Nephron (organoid): ENCODE data around the gene ARG1.
"Not testable (repeated sequence)": the region's sequence is repeated elsewhere in the genome, so short reads cannot be mapped to it uniquely, and the experiment has no call there.

ENCODE experiments used
- H3K27ac Mint-ChIP-seq, 3 experiments: 2 replicates each; pipeline ENCODE4 v1.8.0; 2020; ENCODE audit warnings: mixed read lengths in 3 of 3, mild to moderate bottlenecking in 2 of 3, moderate library complexity in 1 of 3
- H3K27me3 Mint-ChIP-seq: 2 replicates; pipeline ENCODE4 v1.8.0; 2021; ENCODE audit warnings: low read depth, mild to moderate bottlenecking, moderate library complexity, mixed read lengths
- H3K36me3 Mint-ChIP-seq: 2 replicates; pipeline ENCODE4 v1.8.0; 2020; ENCODE audit warnings: low read depth, mixed read lengths
- H3K4me1 Mint-ChIP-seq: 2 replicates; pipeline ENCODE4 v1.8.0; 2020; ENCODE audit warnings: mixed read lengths
- H3K4me3 Mint-ChIP-seq, 3 experiments: 2 replicates each; pipeline ENCODE4 v1.8.0; 2020; ENCODE audit warnings: mild to moderate bottlenecking in 3 of 3, mixed read lengths in 3 of 3, moderate library complexity in 2 of 3
- H3K9me3 Mint-ChIP-seq: 2 replicates; pipeline ENCODE4 v1.8.0; 2020; ENCODE audit warnings: mixed read lengths
- TF ChIP-seq, protein P1 (sequence below), 3 experiments: fragments of 200-600 bp; sonication (generic); IDR thresholded peaks; one replicate each; pipeline ENCODE4 v1.5.0; 2021; ENCODE audit warnings: antibody characterized with exemption in 3 of 3; ENCODE audit not compliant: unreplicated experiment in 3 of 3

ARG1 gene

DNA sequence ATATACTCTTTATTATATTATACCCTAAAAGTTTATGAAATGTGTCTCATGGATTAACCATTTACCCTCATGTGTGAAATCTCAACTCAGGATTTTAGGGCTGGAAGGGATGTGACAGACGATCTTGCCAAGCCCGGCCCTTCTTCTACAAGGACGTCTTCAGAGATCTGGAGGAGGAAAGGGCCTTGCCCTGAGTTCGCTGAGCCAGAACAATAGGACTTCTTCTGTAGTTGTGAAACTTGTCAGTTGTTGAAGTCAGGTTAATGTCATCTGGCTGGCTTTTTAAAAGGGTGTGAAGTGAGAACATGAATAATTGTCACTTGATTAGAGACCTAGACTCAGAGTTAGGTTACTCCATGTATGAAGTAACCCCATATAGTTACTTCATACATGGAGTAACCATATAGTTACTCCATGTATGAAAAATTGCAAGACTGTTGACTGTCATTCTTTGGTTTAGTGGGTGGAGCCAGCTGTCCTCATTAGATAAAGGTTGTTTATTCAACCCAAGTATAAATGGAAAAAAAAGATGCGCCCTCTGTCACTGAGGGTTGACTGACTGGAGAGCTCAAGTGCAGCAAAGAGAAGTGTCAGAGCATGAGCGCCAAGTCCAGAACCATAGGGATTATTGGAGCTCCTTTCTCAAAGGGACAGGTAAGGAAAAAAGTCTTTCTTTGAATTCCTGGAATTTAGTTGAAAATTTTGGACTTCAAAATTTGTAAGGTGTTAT is at the start of gene ARG1:
ARG1 (plus strand) TSS at position 541 of the 730 bp plus-strand sequence; CDS start at position 598, 57 bp downstream.
- H3K4me3 Mint-ChIP-seq = no peak within 1 kb of the TSS

DNA sequence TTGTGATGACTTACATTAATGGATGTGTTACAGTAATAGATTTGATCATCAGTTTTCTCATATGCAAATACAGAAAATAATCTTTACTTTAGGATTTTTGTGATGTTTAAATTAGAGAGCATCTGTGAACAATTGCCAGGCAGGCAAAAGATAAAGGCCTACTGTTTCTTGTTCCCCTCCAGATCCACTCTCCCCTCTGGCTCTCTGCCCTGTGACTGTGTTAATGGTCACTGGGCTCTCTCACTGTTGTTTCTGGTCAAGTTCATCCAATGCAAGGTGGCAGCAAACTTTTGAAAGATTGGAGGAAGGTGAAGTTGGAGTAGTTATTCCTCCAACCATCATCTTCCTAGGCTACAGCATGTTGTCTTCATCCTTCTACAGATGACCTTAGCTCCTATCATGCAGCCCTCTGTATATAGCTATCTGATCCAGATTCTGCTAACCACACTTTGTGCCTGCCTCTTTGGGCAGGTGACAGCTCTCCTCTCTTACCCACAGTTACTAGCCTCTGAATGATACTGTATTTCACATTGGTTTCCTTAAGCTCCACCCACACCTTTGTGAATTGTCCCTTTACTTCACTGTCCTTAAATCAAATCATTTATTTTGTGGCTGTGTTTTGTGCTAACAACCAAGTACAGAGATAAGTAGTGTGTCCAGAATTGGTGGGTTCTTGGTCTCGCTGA is 48.9 kb upstream of the ARG1 start:
- TF ChIP-seq, protein P1, sequence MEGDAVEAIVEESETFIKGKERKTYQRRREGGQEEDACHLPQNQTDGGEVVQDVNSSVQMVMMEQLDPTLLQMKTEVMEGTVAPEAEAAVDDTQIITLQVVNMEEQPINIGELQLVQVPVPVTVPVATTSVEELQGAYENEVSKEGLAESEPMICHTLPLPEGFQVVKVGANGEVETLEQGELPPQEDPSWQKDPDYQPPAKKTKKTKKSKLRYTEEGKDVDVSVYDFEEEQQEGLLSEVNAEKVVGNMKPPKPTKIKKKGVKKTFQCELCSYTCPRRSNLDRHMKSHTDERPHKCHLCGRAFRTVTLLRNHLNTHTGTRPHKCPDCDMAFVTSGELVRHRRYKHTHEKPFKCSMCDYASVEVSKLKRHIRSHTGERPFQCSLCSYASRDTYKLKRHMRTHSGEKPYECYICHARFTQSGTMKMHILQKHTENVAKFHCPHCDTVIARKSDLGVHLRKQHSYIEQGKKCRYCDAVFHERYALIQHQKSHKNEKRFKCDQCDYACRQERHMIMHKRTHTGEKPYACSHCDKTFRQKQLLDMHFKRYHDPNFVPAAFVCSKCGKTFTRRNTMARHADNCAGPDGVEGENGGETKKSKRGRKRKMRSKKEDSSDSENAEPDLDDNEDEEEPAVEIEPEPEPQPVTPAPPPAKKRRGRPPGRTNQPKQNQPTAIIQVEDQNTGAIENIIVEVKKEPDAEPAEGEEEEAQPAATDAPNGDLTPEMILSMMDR (IDR thresholded peaks at IDR 0.05; ENCODE audit: unreplicated experiment in 3 of 3) = no peak
- Mint-ChIP-seq H3K27ac (no peak overlapping the region), H3K36me3 (no peaks in the 10 kb centered on the region), H3K4me3 (no peak overlapping the region), H3K4me1 (no peaks in the 10 kb centered on the region), H3K27me3 (no peaks in the 10 kb centered on the region), H3K9me3 (peaks cover 10% of the 10 kb centered on the region)

More for the DNA sequence above, at the start of gene ARG1:
- H3K9me3 Mint-ChIP-seq = no peaks in the 10 kb centered on the region
- H3K4me1 Mint-ChIP-seq = no peaks in the 10 kb centered on the region
- peaks cover 26% of the 10 kb centered on the region for H3K36me3 Mint-ChIP-seq
- no peaks in the 10 kb centered on the region for H3K27me3 Mint-ChIP-seq
- H3K27ac Mint-ChIP-seq = peak within 1 kb of the TSS; percentile 2 to 17 (median 10)
- TF ChIP-seq, protein P1 (IDR thresholded peaks at IDR 0.05; ENCODE audit: unreplicated experiment in 3 of 3) = no peak

DNA sequence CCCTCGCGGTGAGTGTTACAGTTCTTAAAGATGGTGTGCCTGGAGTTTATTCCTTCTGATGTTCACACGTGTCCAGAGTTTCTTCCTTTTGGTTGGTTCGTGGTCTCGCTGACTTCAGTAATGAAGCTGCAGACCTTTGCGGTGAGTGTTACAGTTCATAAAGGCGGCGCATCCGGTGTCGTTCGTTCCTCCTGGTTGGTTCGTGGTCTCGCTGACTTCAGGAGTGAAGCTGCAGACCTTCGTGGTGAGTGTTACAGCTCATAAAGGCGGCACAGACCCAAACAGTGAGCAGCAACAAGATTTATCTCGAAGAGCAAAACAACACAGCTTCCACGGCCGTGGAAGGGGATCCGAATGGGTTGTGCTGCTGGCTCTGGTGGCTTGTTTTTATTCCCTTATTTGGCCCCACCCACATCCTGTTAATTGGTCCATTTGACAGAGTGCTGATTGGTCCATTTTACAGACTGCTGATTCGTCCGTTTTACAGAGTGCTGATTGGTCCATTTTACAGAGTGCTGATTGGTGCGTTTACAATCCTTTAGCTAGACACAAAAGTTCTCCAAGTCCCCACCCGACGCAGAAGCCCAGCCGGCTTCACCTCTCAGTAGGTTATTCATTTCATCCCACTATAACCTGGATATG is 48.2 kb upstream of the ARG1 start:
- H3K27ac Mint-ChIP-seq = no peak overlapping the region
- no peak overlapping the region for H3K4me3 Mint-ChIP-seq
- TF ChIP-seq, protein P1 (IDR thresholded peaks at IDR 0.05; ENCODE audit: unreplicated experiment in 3 of 3) = no peak
- peaks cover 9% of the 10 kb centered on the region for H3K9me3 Mint-ChIP-seq
- H3K27me3 Mint-ChIP-seq = no peaks in the 10 kb centered on the region
- no peaks in the 10 kb centered on the region for H3K36me3 Mint-ChIP-seq
- no peaks in the 10 kb centered on the region for H3K4me1 Mint-ChIP-seq

DNA sequence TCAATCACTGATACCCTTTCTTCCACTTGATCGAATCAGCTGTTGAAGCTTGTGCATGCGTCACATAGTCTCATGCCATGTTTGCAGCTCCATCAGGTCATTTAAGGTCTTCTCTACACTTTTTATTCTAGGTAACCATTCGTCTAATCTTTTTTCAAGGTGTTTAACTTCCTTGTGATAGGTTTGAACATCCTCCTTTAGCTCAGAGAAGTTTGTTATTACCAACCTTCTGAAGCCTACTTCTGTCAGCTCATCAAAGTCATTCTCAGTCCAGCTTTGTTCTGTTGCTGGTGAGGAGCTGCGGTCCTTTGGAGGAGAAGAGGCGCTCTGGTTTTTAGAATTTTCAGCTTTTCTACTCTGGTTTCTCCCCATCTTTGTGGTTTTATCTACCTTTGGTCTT is 42.1 kb upstream of the ARG1 start:
- not testable (repeated sequence) for H3K9me3 Mint-ChIP-seq, H3K36me3 Mint-ChIP-seq, H3K27me3 Mint-ChIP-seq, H3K4me3 Mint-ChIP-seq, H3K27ac Mint-ChIP-seq, H3K4me1 Mint-ChIP-seq

DNA sequence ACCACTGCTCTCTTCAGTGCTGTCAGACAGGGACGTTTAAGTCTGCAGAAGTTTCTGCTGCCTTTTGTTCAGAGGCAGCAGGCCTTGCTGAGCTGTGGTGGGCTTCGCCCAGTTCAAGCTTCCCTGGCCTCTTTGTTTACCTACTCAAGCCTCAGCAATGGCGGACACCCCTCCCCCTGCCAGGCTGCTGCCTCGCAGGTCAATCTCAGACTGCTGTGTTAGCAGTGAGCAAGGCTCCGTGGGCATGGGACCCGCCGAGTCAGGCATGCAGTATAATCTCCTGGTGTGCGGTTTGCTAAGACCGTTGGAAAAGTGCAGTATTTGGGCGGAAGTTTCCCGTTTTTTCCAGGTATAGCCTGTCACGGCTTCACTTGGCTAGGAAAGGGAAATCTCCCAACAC is 41.3 kb upstream of the ARG1 start:
- H3K27me3 Mint-ChIP-seq, H3K36me3 Mint-ChIP-seq, H3K4me1 Mint-ChIP-seq, H3K9me3 Mint-ChIP-seq, H3K4me3 Mint-ChIP-seq, H3K27ac Mint-ChIP-seq: not testable (repeated sequence)

DNA sequence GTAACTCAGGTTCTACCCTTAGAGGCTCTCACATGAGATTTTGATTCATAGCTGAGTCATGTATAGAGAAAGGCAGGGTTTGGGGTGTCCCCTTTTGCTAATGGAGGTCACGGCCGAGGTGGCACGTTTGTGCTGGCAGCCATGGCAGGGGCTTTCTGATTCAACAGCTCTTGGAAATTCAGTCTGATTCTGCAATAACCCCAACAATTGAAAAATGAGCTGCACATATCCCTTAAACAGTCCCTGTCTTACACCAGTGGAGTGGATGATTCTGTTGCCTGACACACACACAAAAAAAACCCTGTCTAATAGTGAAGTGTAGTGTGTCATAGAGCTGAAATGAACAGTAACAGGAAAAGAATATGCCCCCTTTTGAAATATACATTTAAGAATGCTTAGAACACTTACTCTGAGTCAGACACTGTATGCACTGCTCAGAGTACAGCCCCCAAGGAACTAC is 40.4 kb upstream of the ARG1 start:
- TF ChIP-seq, protein P1 (IDR thresholded peaks at IDR 0.05; ENCODE audit: unreplicated experiment in 3 of 3) = no peak
- H3K4me1 Mint-ChIP-seq = peaks cover 5% of the 10 kb centered on the region
- H3K27ac Mint-ChIP-seq = no peak overlapping the region
- peaks cover 3% of the 10 kb centered on the region for H3K9me3 Mint-ChIP-seq
- H3K27me3 Mint-ChIP-seq = peaks cover 3% of the 10 kb centered on the region
- H3K4me3 Mint-ChIP-seq = no peak overlapping the region
- no peaks in the 10 kb centered on the region for H3K36me3 Mint-ChIP-seq

DNA sequence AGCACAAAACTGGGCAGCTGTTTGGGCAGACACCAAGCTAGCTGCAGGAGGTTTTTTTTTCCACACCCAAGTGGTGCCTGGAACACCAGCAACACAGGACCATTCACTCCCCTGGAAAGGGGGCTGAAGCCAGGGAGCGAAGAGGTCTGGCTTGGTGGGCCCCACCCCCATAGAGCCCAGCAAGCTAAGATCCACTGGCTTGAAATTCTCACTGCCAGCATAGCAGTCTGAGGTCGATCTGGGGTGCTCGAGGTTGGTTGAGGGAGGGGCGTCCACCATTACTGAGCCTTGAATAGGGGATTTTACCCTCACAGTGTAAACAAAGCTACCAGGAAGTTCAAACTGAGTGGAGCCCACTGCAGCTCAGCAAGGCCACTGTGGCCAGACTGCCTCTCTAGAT is 34.4 kb upstream of the ARG1 start:
- H3K4me1 Mint-ChIP-seq, H3K27me3 Mint-ChIP-seq, H3K36me3 Mint-ChIP-seq, H3K27ac Mint-ChIP-seq, H3K4me3 Mint-ChIP-seq: not testable (repeated sequence)
- H3K9me3 Mint-ChIP-seq = peaks cover 11% of the 10 kb centered on the region
